OCI-LY1 (cell line): ENCODE data around the gene NUP93.

Source experiments
- CTCF ChIP-seq: fragments of 200-600 bp; sonication (generic), shearing (Covaris generic); IDR thresholded peaks from 2 replicates; pipeline ENCODE4 v1.5.1; 2017; ENCODE audit warnings: mild to moderate bottlenecking, antibody characterized with exemption, low read length, moderate library complexity, mixed read lengths
- EZH2 ChIP-seq: fragments of 200-600 bp; sonication (generic), shearing (Covaris generic); IDR thresholded peaks from 2 replicates; pipeline ENCODE4 v1.8.0; 2017; ENCODE audit warnings: borderline replicate concordance, mixed run types, mild to moderate bottlenecking, antibody characterized with exemption, low read length, moderate library complexity, mixed read lengths

GRCh38 chr16:56775162-56775561, 45.2 kb downstream of the NUP93 start:
- TF ChIP-seq CTCF, result no peak
- no peak for TF ChIP-seq EZH2
